Effector memory CD4-positive, alpha-beta T cell (primary cell): ENCODE results near the gene MRM2.

Source experiments
- DNase-seq, 3 donors: peaks; one replicate each; pipeline ENCODE4 v3.0.0-alpha.2; 2020
- H3K27ac ChIP-seq: 2 replicates; pipeline ENCODE4 v1.7.0; 2013; ENCODE audit warnings: mild to moderate bottlenecking, low read length, moderate library complexity; ENCODE audit not compliant: insufficient read depth, poor library complexity, severe bottlenecking
- H3K27me3 ChIP-seq: replicated peaks from 2 replicates; pipeline ENCODE4 v1.7.0; 2013; ENCODE audit warnings: mild to moderate bottlenecking, low read length; ENCODE audit not compliant: insufficient read depth, control insufficient read depth, poor library complexity, severe bottlenecking
- H3K36me3 ChIP-seq: 2 replicates; pipeline ENCODE4 v1.7.0; 2013; ENCODE audit warnings: mild to moderate bottlenecking, low read length, moderate library complexity; ENCODE audit not compliant: control insufficient read depth, insufficient read depth
- H3K4me1 ChIP-seq: 2 replicates; pipeline ENCODE4 v1.7.0; 2013; ENCODE audit warnings: low read length, mild to moderate bottlenecking; ENCODE audit not compliant: control insufficient read depth, insufficient read depth, poor library complexity, severe bottlenecking
- H3K4me3 ChIP-seq: 2 replicates; pipeline ENCODE4 v1.7.0; 2013; ENCODE audit warnings: low read length, low read depth, mild to moderate bottlenecking; ENCODE audit not compliant: insufficient read depth, poor library complexity, severe bottlenecking
- H3K9me3 ChIP-seq: 2 replicates; pipeline ENCODE4 v1.7.0; 2013; ENCODE audit warnings: mild to moderate bottlenecking, low read length, moderate library complexity; ENCODE audit not compliant: control insufficient read depth

The MRM2 gene

GRCh38 chr7:2224491-2224928, 17.5 kb downstream of the MRM2 start:
- Histone ChIP-seq H3K4me1 (no peaks in the 10 kb centered on the region), H3K36me3 (peaks cover 17% of the 10 kb centered on the region), H3K27ac (no peak overlapping the region), H3K4me3 (no peak overlapping the region), H3K9me3 (no peaks in the 10 kb centered on the region), H3K27me3 (no peaks in the 10 kb centered on the region)
- no peak for DNase-seq

GRCh38 chr7:2223321-2223720, 18.7 kb downstream of the MRM2 start:
- Histone ChIP-seq H3K4me3 (no peak overlapping the region), H3K27me3 (no peaks in the 10 kb centered on the region), H3K9me3 (no peaks in the 10 kb centered on the region), H3K4me1 (no peaks in the 10 kb centered on the region), H3K36me3 (peaks cover 21% of the 10 kb centered on the region), H3K27ac (no peak overlapping the region)
- DNase-seq = no peak

GRCh38 chr7:2222516-2222915, 19.5 kb downstream of the MRM2 start:
- Histone ChIP-seq H3K4me3 (no peak overlapping the region), H3K36me3 (peaks cover 27% of the 10 kb centered on the region), H3K9me3 (no peaks in the 10 kb centered on the region), H3K4me1 (no peaks in the 10 kb centered on the region), H3K27me3 (no peaks in the 10 kb centered on the region), H3K27ac (no peak overlapping the region)
- no peak for DNase-seq

GRCh38 chr7:2220954-2221353, 21.1 kb downstream of the MRM2 start:
- no peaks in the 10 kb centered on the region for H3K4me1 ChIP-seq
- no peaks in the 10 kb centered on the region for H3K27me3 ChIP-seq
- H3K9me3 ChIP-seq = no peaks in the 10 kb centered on the region
- no peak overlapping the region for H3K27ac ChIP-seq
- H3K36me3 ChIP-seq = peaks cover 38% of the 10 kb centered on the region
- DNase-seq = no peak
- H3K4me3 ChIP-seq = no peak overlapping the region

GRCh38 chr7:2220506-2220905, 21.5 kb downstream of the MRM2 start:
- Histone ChIP-seq H3K27ac (no peak overlapping the region), H3K4me3 (no peak overlapping the region), H3K27me3 (no peaks in the 10 kb centered on the region), H3K4me1 (no peaks in the 10 kb centered on the region), H3K9me3 (no peaks in the 10 kb centered on the region), H3K36me3 (peaks cover 42% of the 10 kb centered on the region)
- no peak for DNase-seq

- peaks cover 43% of the 10 kb centered on the region for H3K36me3 ChIP-seq
- no peak overlapping the region for H3K27ac ChIP-seq
- no peak overlapping the region for H3K4me3 ChIP-seq
- DNase-seq = no peak
- H3K9me3 ChIP-seq = no peaks in the 10 kb centered on the region
- H3K27me3 ChIP-seq = no peaks in the 10 kb centered on the region
- no peaks in the 10 kb centered on the region for H3K4me1 ChIP-seq
Measured at GRCh38 chr7:2220030-2220429, 22.0 kb downstream of the MRM2 start.

- no peak overlapping the region for H3K4me3 ChIP-seq
Measured at GRCh38 chr7:2219606-2220005, 22.4 kb downstream of the MRM2 start.

GRCh38 chr7:2219136-2219535, 22.9 kb downstream of the MRM2 start:
- H3K4me1 ChIP-seq = no peaks in the 10 kb centered on the region
- no peaks in the 10 kb centered on the region for H3K27me3 ChIP-seq
- H3K36me3 ChIP-seq = peaks cover 43% of the 10 kb centered on the region
- H3K4me3 ChIP-seq = no peak overlapping the region
- H3K9me3 ChIP-seq = no peaks in the 10 kb centered on the region
- DNase-seq = no peak
- H3K27ac ChIP-seq = no peak overlapping the region

More at GRCh38 chr7:2219606-2220005, 22.4 kb downstream of the MRM2 start:
- Histone ChIP-seq H3K27ac (no peak overlapping the region), H3K36me3 (peaks cover 43% of the 10 kb centered on the region), H3K9me3 (no peaks in the 10 kb centered on the region), H3K27me3 (no peaks in the 10 kb centered on the region), H3K4me1 (no peaks in the 10 kb centered on the region)
- DNase-seq = no peak

- H3K4me3 ChIP-seq = no peak overlapping the region
- H3K4me1 ChIP-seq = no peaks in the 10 kb centered on the region
- no peaks in the 10 kb centered on the region for H3K9me3 ChIP-seq
- DNase-seq = no peak
- no peaks in the 10 kb centered on the region for H3K27me3 ChIP-seq
- H3K27ac ChIP-seq = no peak overlapping the region
- H3K36me3 ChIP-seq = peaks cover 47% of the 10 kb centered on the region
Measured at GRCh38 chr7:2218444-2218785, 23.6 kb downstream of the MRM2 start.

- no peak for DNase-seq
- no peaks in the 10 kb centered on the region for H3K27me3 ChIP-seq
- H3K27ac ChIP-seq = no peak overlapping the region
- no peaks in the 10 kb centered on the region for H3K4me1 ChIP-seq
- H3K4me3 ChIP-seq = no peak overlapping the region
- H3K9me3 ChIP-seq = no peaks in the 10 kb centered on the region
- peaks cover 42% of the 10 kb centered on the region for H3K36me3 ChIP-seq
Measured at GRCh38 chr7:2217716-2218443, 24.1 kb downstream of the MRM2 start.
